SU-DHL-6 (cell line): ENCODE measurements around the gene WDR5.

Experiments
- H2AFZ ChIP-seq: fragments of 200-600 bp; sonication (generic); 2 replicates; pipeline ENCODE4 v1.6.1; 2014; ENCODE audit warnings: low read depth, mild to moderate bottlenecking, moderate library complexity, mixed read lengths, antibody characterized with exemption, low read length; ENCODE audit not compliant: severe bottlenecking
- H3F3A ChIP-seq: fragments of 200-600 bp; shearing (Covaris generic); 2 replicates; pipeline ENCODE4 v1.6.0; 2016; ENCODE audit warnings: antibody characterized with exemption, mild to moderate bottlenecking; ENCODE audit not compliant: insufficient read depth
- H3K27ac ChIP-seq: fragments of 200-600 bp; sonication (generic); 2 replicates; pipeline ENCODE4 v1.5.1; 2016; ENCODE audit warnings: low read depth, mild to moderate bottlenecking, low read length, moderate library complexity, mixed read lengths
- H3K27me3 ChIP-seq: fragments of 200-600 bp; sonication (generic), shearing (Covaris generic); 2 replicates; pipeline ENCODE4 v1.6.0; 2014; ENCODE audit warnings: mild to moderate bottlenecking, low read length
- H3K36me3 ChIP-seq: fragments of 200-600 bp; sonication (generic); 2 replicates; pipeline ENCODE4 v1.6.1; 2014; ENCODE audit warnings: mild to moderate bottlenecking, low read length, mixed read lengths
- H3K4me2 ChIP-seq: fragments of 300-600, 200-600 bp; shearing (Covaris generic), sonication (generic); 2 replicates; pipeline ENCODE4 v1.6.0; 2014; ENCODE audit warnings: low read length, low read depth, mild to moderate bottlenecking; ENCODE audit not compliant: poor library complexity, severe bottlenecking
- H3K4me3 ChIP-seq: fragments of 200-600 bp; sonication (generic); 2 replicates; pipeline ENCODE4 v1.5.1; 2014; ENCODE audit warnings: antibody characterized with exemption, low read length, mild to moderate bottlenecking, mixed read lengths; ENCODE audit not compliant: insufficient read depth, poor library complexity, severe bottlenecking
- H3K79me2 ChIP-seq: fragments of 200-600 bp; sonication (generic); 2 replicates; pipeline ENCODE4 v1.6.1; 2014; ENCODE audit warnings: mild to moderate bottlenecking, low read length, moderate library complexity; ENCODE audit not compliant: insufficient read depth
- H3K9ac ChIP-seq: fragments of 200-600 bp; sonication (generic); 2 replicates; pipeline ENCODE4 v1.7.0; 2014; ENCODE audit warnings: mild to moderate bottlenecking, low read length
- H3K9me2 ChIP-seq: fragments of 200-600 bp; sonication (generic); replicated peaks from 2 replicates; pipeline ENCODE4 v1.6.1; 2014; ENCODE audit warnings: low read length; ENCODE audit not compliant: insufficient read depth
- H3K9me3 ChIP-seq: fragments of 200-600 bp; sonication (generic); 2 replicates; pipeline ENCODE4 v1.6.1; 2014; ENCODE audit warnings: low read length, mixed read lengths; ENCODE audit not compliant: insufficient read depth
- H4K20me1 ChIP-seq: fragments of 200-600 bp; sonication (generic); 2 replicates; pipeline ENCODE4 v1.6.1; 2014; ENCODE audit warnings: low read depth, mild to moderate bottlenecking, antibody characterized with exemption, low read length, moderate library complexity, mixed read lengths
- CTCF ChIP-seq: fragments of 200-600 bp; sonication (generic); IDR thresholded peaks from one replicate; pipeline ENCODE4 v1.5.1; 2017; ENCODE audit warnings: antibody characterized with exemption, mild to moderate bottlenecking, low read length, moderate library complexity; ENCODE audit not compliant: insufficient read depth, poor library complexity, severe bottlenecking
- EZH2phosphoT487 ChIP-seq: fragments of 200-600 bp; sonication (generic), shearing (Covaris generic); conservative IDR thresholded peaks from 2 replicates; pipeline ENCODE4 v1.6.1; 2018; ENCODE audit warnings: mild to moderate bottlenecking, antibody characterized with exemption, low read length, moderate library complexity, mixed read lengths

Gene WDR5

GRCh38 chr9:134134949-134135342 lies 936 bp upstream of the WDR5 start:
- Histone ChIP-seq H3K4me3 (peak overlapping the region; percentile 81), H3K9me2 (no peaks in the 10 kb centered on the region), H3K27me3 (no peaks in the 10 kb centered on the region), H3K9ac (peak overlapping the region; percentile 91), H3K4me2 (peak overlapping the region; percentile 85), H3F3A (peaks cover 3% of the 10 kb centered on the region; the same call in 1 of the 2 replicates), H3K27ac (peak overlapping the region; percentile 80; the same call in 1 of the 2 replicates), H3K36me3 (no peaks in the 10 kb centered on the region), H3K79me2 (peaks cover 37% of the 10 kb centered on the region), H4K20me1 (peaks cover 4% of the 10 kb centered on the region; the same call in 1 of the 2 replicates), H2AFZ (peak overlapping the region; percentile 93), H3K9me3 (no peaks in the 10 kb centered on the region)
- TF ChIP-seq EZH2phosphoT487, result no peak
- no peak for TF ChIP-seq CTCF

- Histone ChIP-seq H3K4me3 (peak overlapping the region; percentile 99), H3K36me3 (no peaks in the 10 kb centered on the region), H2AFZ (no peak overlapping the region), H3K27me3 (no peaks in the 10 kb centered on the region), H4K20me1 (peaks cover 4% of the 10 kb centered on the region; the same call in 1 of the 2 replicates), H3K9me2 (no peaks in the 10 kb centered on the region), H3F3A (peaks cover 3% of the 10 kb centered on the region; the same call in 1 of the 2 replicates), H3K79me2 (peaks cover 42% of the 10 kb centered on the region), H3K27ac (peak overlapping the region; percentile 38; the same call in 1 of the 2 replicates), H3K9ac (peak overlapping the region; percentile 100), H3K4me2 (peak overlapping the region; percentile 89), H3K9me3 (no peaks in the 10 kb centered on the region)
- TF ChIP-seq EZH2phosphoT487 (no peak), CTCF (no peak)
Measured at GRCh38 chr9:134136118-134136995, 475 bp downstream of the WDR5 start.

- H4K20me1 ChIP-seq, result peaks cover 4% of the 10 kb centered on the region; the same call in 1 of the 2 replicates
- H3K79me2 ChIP-seq, result peaks cover 42% of the 10 kb centered on the region
Measured at GRCh38 chr9:134136996-134137299, 1.1 kb downstream of the WDR5 start.

More at GRCh38 chr9:134136996-134137299, 1.1 kb downstream of the WDR5 start:
- H3K36me3 ChIP-seq, result no peaks in the 10 kb centered on the region
- no peaks in the 10 kb centered on the region for H3K9me2 ChIP-seq
- no peaks in the 10 kb centered on the region for H3K27me3 ChIP-seq
- no peaks in the 10 kb centered on the region for H3K9me3 ChIP-seq
- peak overlapping the region; percentile 89 for H3K4me2 ChIP-seq
- peak overlapping the region; percentile 100 for H3K9ac ChIP-seq
- no peak overlapping the region for H3K27ac ChIP-seq
- no peak for TF ChIP-seq CTCF
- TF ChIP-seq EZH2phosphoT487, result no peak
- peaks cover 3% of the 10 kb centered on the region; the same call in 1 of the 2 replicates for H3F3A ChIP-seq
- peak overlapping the region; percentile 99 for H3K4me3 ChIP-seq
- no peak overlapping the region for H2AFZ ChIP-seq
